Measurements from ENCODE around the gene CCDC160. TPM values are rescaled to one million over a fixed set of nuclear protein-coding genes. Genes with fewer than 3 reads are reported as not detected.
A peak's percentile ranks its signal among the peaks of the same experiment; 100 is the strongest.

The CCDC160 gene
- total and polyA plus RNA-seq, 2 donors (not counting 1 experiment from before 2014, with no cell fraction given), result 0.10 to 0.17 TPM

- no peaks in the 10 kb centered on the region for H3K27me3 ChIP-seq (ENCODE audit: control insufficient read depth, insufficient read depth, low read length)
- no peaks in the 10 kb centered on the region for H4K20me1 ChIP-seq (ENCODE audit: control insufficient read depth, extremely low read depth, insufficient read depth, low read length)
- no peak for TF ChIP-seq EZH2 (IDR thresholded peaks at IDR 0.05; ENCODE audit: low read length, missing control alignments)
- no peak for TF ChIP-seq CTCF (conservative IDR thresholded peaks at IDR 0.05 in 1 of 2, IDR thresholded peaks at IDR 0.05 in 1 of 2; ENCODE audit: low read depth in 1 of 2, low read length in 2 of 2)
- no peak overlapping the region for H3K9ac ChIP-seq (ENCODE audit: insufficient read depth, low read length)
- no peak overlapping the region for H3K27ac ChIP-seq (ENCODE audit: insufficient read depth, low read length)
- no peak overlapping the region for H3K4me2 ChIP-seq (ENCODE audit: extremely low read depth, insufficient read depth, low read length)
- no peak overlapping the region for H2AFZ ChIP-seq (ENCODE audit: low read length)
- no peaks in the 10 kb centered on the region for H3K9me3 ChIP-seq (ENCODE audit: control insufficient read depth, insufficient read depth, low read depth, low read length)
- H3K79me2 ChIP-seq (ENCODE audit: control insufficient read depth, insufficient read depth, low read length), result no peaks in the 10 kb centered on the region
- H3K36me3 ChIP-seq (ENCODE audit: control insufficient read depth, insufficient read depth, low read length), result no peaks in the 10 kb centered on the region
- H3K4me1 ChIP-seq (ENCODE audit: control insufficient read depth, extremely low read depth, insufficient read depth, low read length), result no peaks in the 10 kb centered on the region
- DNase-seq (ENCODE audit: low read depth in 2 of 2), result no peak
- no peak overlapping the region for H3K4me3 ChIP-seq (replicated peaks in 1 of 4; ENCODE audit: control extremely low read depth in 1 of 4, insufficient read depth in 1 of 4, low read depth in 3 of 4, low read length in 4 of 4)
Measured at GRCh38 chrX:134240209-134240608, 3.2 kb downstream of the CCDC160 start.

- H3K27ac ChIP-seq (ENCODE audit: insufficient read depth, low read length), result no peak overlapping the region
- no peaks in the 10 kb centered on the region for H3K27me3 ChIP-seq (ENCODE audit: control insufficient read depth, insufficient read depth, low read length)
- no peak overlapping the region for H3K4me2 ChIP-seq (ENCODE audit: extremely low read depth, insufficient read depth, low read length)
- H3K4me1 ChIP-seq (ENCODE audit: control insufficient read depth, extremely low read depth, insufficient read depth, low read length), result no peaks in the 10 kb centered on the region
- no peak overlapping the region for H3K4me3 ChIP-seq (replicated peaks in 1 of 4; ENCODE audit: control extremely low read depth in 1 of 4, insufficient read depth in 1 of 4, low read depth in 3 of 4, low read length in 4 of 4)
- H3K36me3 ChIP-seq (ENCODE audit: control insufficient read depth, insufficient read depth, low read length), result no peaks in the 10 kb centered on the region
- no peak for DNase-seq (ENCODE audit: low read depth in 2 of 2)
- H4K20me1 ChIP-seq (ENCODE audit: control insufficient read depth, extremely low read depth, insufficient read depth, low read length), result no peaks in the 10 kb centered on the region
- no peak overlapping the region for H2AFZ ChIP-seq (ENCODE audit: low read length)
- H3K9ac ChIP-seq (ENCODE audit: insufficient read depth, low read length), result no peak overlapping the region
- TF ChIP-seq EZH2 (IDR thresholded peaks at IDR 0.05; ENCODE audit: low read length, missing control alignments), result no peak
- no peak for TF ChIP-seq CTCF (conservative IDR thresholded peaks at IDR 0.05 in 1 of 2, IDR thresholded peaks at IDR 0.05 in 1 of 2; ENCODE audit: low read depth in 1 of 2, low read length in 2 of 2)
- no peaks in the 10 kb centered on the region for H3K9me3 ChIP-seq (ENCODE audit: control insufficient read depth, insufficient read depth, low read depth, low read length)
- H3K79me2 ChIP-seq (ENCODE audit: control insufficient read depth, insufficient read depth, low read length), result no peaks in the 10 kb centered on the region
Measured at GRCh38 chrX:134241960-134242619, 5.1 kb downstream of the CCDC160 start.

GRCh38 chrX:134244043-134244442 is 7.1 kb downstream of the CCDC160 start:
- H3K4me2 ChIP-seq (ENCODE audit: extremely low read depth, insufficient read depth, low read length), result no peak overlapping the region
- H2AFZ ChIP-seq (ENCODE audit: low read length), result no peak overlapping the region
- H3K36me3 ChIP-seq (ENCODE audit: control insufficient read depth, insufficient read depth, low read length), result no peaks in the 10 kb centered on the region
- no peak overlapping the region for H3K27ac ChIP-seq (ENCODE audit: insufficient read depth, low read length)
- H3K4me1 ChIP-seq (ENCODE audit: control insufficient read depth, extremely low read depth, insufficient read depth, low read length), result no peaks in the 10 kb centered on the region
- no peak for TF ChIP-seq CTCF (conservative IDR thresholded peaks at IDR 0.05 in 1 of 2, IDR thresholded peaks at IDR 0.05 in 1 of 2; ENCODE audit: low read depth in 1 of 2, low read length in 2 of 2)
- no peak for TF ChIP-seq EZH2 (IDR thresholded peaks at IDR 0.05; ENCODE audit: low read length, missing control alignments)
- no peak overlapping the region for H3K9ac ChIP-seq (ENCODE audit: insufficient read depth, low read length)
- DNase-seq (ENCODE audit: low read depth in 2 of 2), result peak; percentile 58 to 62
- H3K79me2 ChIP-seq (ENCODE audit: control insufficient read depth, insufficient read depth, low read length), result no peaks in the 10 kb centered on the region
- no peaks in the 10 kb centered on the region for H3K9me3 ChIP-seq (ENCODE audit: control insufficient read depth, insufficient read depth, low read depth, low read length)
- H3K27me3 ChIP-seq (ENCODE audit: control insufficient read depth, insufficient read depth, low read length), result no peaks in the 10 kb centered on the region
- H4K20me1 ChIP-seq (ENCODE audit: control insufficient read depth, extremely low read depth, insufficient read depth, low read length), result no peaks in the 10 kb centered on the region
- H3K4me3 ChIP-seq (replicated peaks in 1 of 4; ENCODE audit: control extremely low read depth in 1 of 4, insufficient read depth in 1 of 4, low read depth in 3 of 4, low read length in 4 of 4), result no peak overlapping the region

Measured in fibroblast of lung (primary cell).